CD14-positive monocyte (primary cell): ENCODE results near the gene NAGPA. TPM values are rescaled to one million over a fixed set of nuclear protein-coding genes. Genes with fewer than 3 reads are reported as not detected.

Experiments
- DNase-seq, 3 donors: peaks; one replicate each; pipeline ENCODE4 v3.0.0-alpha.2; 2011 to 2022
- H2AFZ ChIP-seq: 2 replicates; pipeline ENCODE4 v1.6.0; 2012; ENCODE audit warnings: mild to moderate bottlenecking, low read depth, low read length, inconsistent platforms; ENCODE audit not compliant: insufficient read depth, poor library complexity, severe bottlenecking
- H3K27ac ChIP-seq, 2 donors: 1 replicate in 1 of 2; 2 replicates in 1 of 2; pipeline ENCODE4 v1.5.1; 2012 to 2013; ENCODE audit warnings: low read length in 2 of 2, control low read depth in 1 of 2, inconsistent platforms in 1 of 2, low read depth in 1 of 2, mild to moderate bottlenecking in 1 of 2
- H3K27me3 ChIP-seq, 2 donors: one replicate each; pipeline versions ENCODE4 v1.6.0 to v1.6.1; 2011 to 2013; ENCODE audit warnings: low read length in 2 of 2; ENCODE audit not compliant: control insufficient read depth in 2 of 2, insufficient read depth in 2 of 2
- H3K36me3 ChIP-seq, 2 donors: replicated peaks in 1 of 2; 1 replicate in 1 of 2; 2 replicates in 1 of 2; pipeline versions ENCODE4 v1.5.1 to v1.6.1; 2012 to 2013; ENCODE audit warnings: low read length in 2 of 2, control low read depth in 1 of 2, inconsistent platforms in 1 of 2, mild to moderate bottlenecking in 1 of 2; ENCODE audit not compliant: insufficient read depth in 2 of 2, control insufficient read depth in 1 of 2
- H3K4me1 ChIP-seq, 2 donors: 1 replicate in 1 of 2; 2 replicates in 1 of 2; pipeline versions ENCODE4 v1.5.1 to v1.6.1; 2012 to 2013; ENCODE audit warnings: low read length in 2 of 2, control low read depth in 1 of 2, inconsistent platforms in 1 of 2, mild to moderate bottlenecking in 1 of 2, moderate library complexity in 1 of 2; ENCODE audit not compliant: insufficient read depth in 2 of 2, control insufficient read depth in 1 of 2
- H3K4me2 ChIP-seq: replicated peaks from 2 replicates; pipeline ENCODE3; 2012; ENCODE audit warnings: low read length, moderate library complexity, mild to moderate bottlenecking; ENCODE audit not compliant: poor library complexity, severe bottlenecking; ENCODE audit errors: extremely low read depth
- H3K4me3 ChIP-seq, 3 experiments: fragments of 200-600 bp in 1 of 3; sonication (generic) in 1 of 3; replicated peaks in 1 of 3; 1 replicate in 2 of 3; 2 replicates in 1 of 3; pipeline ENCODE4 v1.5.1; 2011 to 2013; ENCODE audit warnings: low read length in 3 of 3, mild to moderate bottlenecking in 3 of 3, control low read depth in 2 of 3, low read depth in 2 of 3, inconsistent platforms in 1 of 3, moderate library complexity in 1 of 3
- H3K79me2 ChIP-seq: 2 replicates; pipeline ENCODE4 v1.6.0; 2012; ENCODE audit warnings: mild to moderate bottlenecking, control low read depth, inconsistent platforms, low read length, moderate library complexity; ENCODE audit not compliant: insufficient read depth
- H3K9ac ChIP-seq: 2 replicates; pipeline ENCODE4 v1.6.0; 2017; ENCODE audit warnings: low read length, mild to moderate bottlenecking; ENCODE audit not compliant: insufficient read depth, poor library complexity, severe bottlenecking
- H3K9me3 ChIP-seq, 2 donors: replicated peaks in 1 of 2; 1 replicate in 1 of 2; 2 replicates in 1 of 2; pipeline versions ENCODE4 v1.5.1 to v1.6.1; 2012 to 2013; ENCODE audit warnings: low read length in 2 of 2, control low read depth in 1 of 2; ENCODE audit not compliant: control insufficient read depth in 1 of 2, insufficient read depth in 1 of 2
- H4K20me1 ChIP-seq: 2 replicates; pipeline ENCODE4 v1.6.0; 2012; ENCODE audit warnings: mild to moderate bottlenecking, low read length, control low read depth, moderate library complexity; ENCODE audit not compliant: insufficient read depth
- H3K27ac Mint-ChIP-seq, 7 donors: one replicate each; pipeline ENCODE4 v1.8.0; 2020; ENCODE audit warnings: mild to moderate bottlenecking in 7 of 7, mixed read lengths in 7 of 7, moderate library complexity in 6 of 7, inconsistent platforms in 2 of 7
- H3K27me3 Mint-ChIP-seq, 3 donors: one replicate each; pipeline ENCODE4 v1.8.0; 2021 to 2022; ENCODE audit warnings: low read depth in 3 of 3, mild to moderate bottlenecking in 3 of 3, mixed read lengths in 3 of 3, moderate library complexity in 3 of 3, inconsistent platforms in 1 of 3
- H3K36me3 Mint-ChIP-seq, 2 donors: one replicate each; pipeline ENCODE4 v1.8.0; 2020; ENCODE audit warnings: mixed read lengths in 2 of 2, inconsistent platforms in 1 of 2, mild to moderate bottlenecking in 1 of 2
- H3K4me1 Mint-ChIP-seq: one replicate; pipeline ENCODE4 v1.8.0; 2020; ENCODE audit warnings: mild to moderate bottlenecking, mixed read lengths
- H3K4me3 Mint-ChIP-seq, 2 donors: one replicate each; pipeline ENCODE4 v1.8.0; 2020; ENCODE audit warnings: mild to moderate bottlenecking in 2 of 2, mixed read lengths in 2 of 2, moderate library complexity in 1 of 2
- H3K9me3 Mint-ChIP-seq, 7 donors: one replicate each; pipeline ENCODE4 v1.8.0; 2020 to 2022; ENCODE audit warnings: mixed read lengths in 7 of 7, mild to moderate bottlenecking in 6 of 7, moderate library complexity in 6 of 7, inconsistent platforms in 2 of 7
- CTCF ChIP-seq: fragments of 200-600 bp; IDR thresholded peaks from one replicate; pipeline ENCODE4 v1.8.0; 2022; ENCODE audit warnings: antibody characterized with exemption, mild to moderate bottlenecking
- WGBS: methylation state at CpG from one replicate; pipeline ENCODE4 v1.1.5; 2013; ENCODE audit warnings: missing lambda C conversion rate; ENCODE audit not compliant: insufficient coverage; 5-methylcytosine and 5-hydroxymethylcytosine counted together
- intact Hi-C, 2 donors: fragments of 100-400 bp; cut with micrococcal nuclease; formaldehyde crosslinking; loops; one replicate each; pipeline versions ENCODE4 v1.15.0 to v1.15.1; 2023
- polyA plus RNA-seq, 3 donors: library from polyadenylated mRNA; depleted of rRNA in 1 of 3; unstranded in 2 of 3; stranded (reverse) in 1 of 3; fragments of 300-500 nt in 2 of 3; fragments of >200 nt in 1 of 3; fragmentation: Illumina TruSeq in 2 of 3; gene quantifications; 1 replicate in 2 of 3; 2 replicates in 1 of 3; pipeline ENCODE4 v1.2.3, GENCODE V29; 2012 to 2021

The NAGPA gene
- polyA plus RNA-seq, 3 donors = 44.1 to 51.5 (median 44.9) TPM

GRCh38 chr16:5071681-5072333, 38.1 kb upstream of the NAGPA start, which contains the start of gene ALG1:
ALG1 (plus strand) TSS chr16:5071843; CDS start chr16:5071850, 7 bp downstream.
- peak within 1 kb of the TSS; percentile 78 for H3K9ac ChIP-seq
- intact Hi-C loops = no loop called here
- H3K27ac ChIP-seq = peak within 1 kb of the TSS; percentile 71 to 91
- TF ChIP-seq CTCF = no peak
- peaks cover 0 to 3% (median 0%) of the 10 kb centered on the region in 7 donors for H3K9me3 Mint-ChIP-seq
- H3K4me3 Mint-ChIP-seq = peak within 1 kb of the TSS; percentile 98 to 99
- no peaks in the 10 kb centered on the region for H4K20me1 ChIP-seq
- H3K27ac Mint-ChIP-seq = peak within 1 kb of the TSS; percentile 90 to 96 (median 93)
- under 1% methylated on average over 53 of the region's 53 CpGs for WGBS
- peak within 1 kb of the TSS; percentile 57 to 83 (median 67) for H3K4me3 ChIP-seq
- H3K9me3 ChIP-seq = no peaks in the 10 kb centered on the region
- H3K4me1 ChIP-seq = peaks cover 16 to 20% of the 10 kb centered on the region in 2 donors
- peaks cover 14 to 27% of the 10 kb centered on the region in 2 donors for H3K36me3 ChIP-seq
- H3K36me3 Mint-ChIP-seq = peaks cover 23 to 24% of the 10 kb centered on the region in 2 donors
- H3K4me2 ChIP-seq = peak within 1 kb of the TSS; percentile 76
- H3K27me3 ChIP-seq = no peaks in the 10 kb centered on the region
- peaks cover 19% of the 10 kb centered on the region for H3K4me1 Mint-ChIP-seq
- peak; percentile 82 to 88 (median 86) for DNase-seq
- peak within 1 kb of the TSS; percentile 92 for H2AFZ ChIP-seq
- H3K79me2 ChIP-seq = peaks cover 9% of the 10 kb centered on the region
- H3K27me3 Mint-ChIP-seq = peaks cover 0 to 4% (median 0%) of the 10 kb centered on the region in 3 donors

GRCh38 chr16:5071341-5071680, 37.6 kb upstream of the NAGPA start:
- Mint-ChIP-seq H3K27ac (peak overlapping the region; percentile 90 to 96 (median 93)), H3K27me3 (peaks cover 0 to 4% (median 0%) of the 10 kb centered on the region in 3 donors), H3K4me1 (peaks cover 20% of the 10 kb centered on the region), H3K9me3 (peaks cover 0 to 3% (median 0%) of the 10 kb centered on the region in 7 donors), H3K36me3 (peaks cover 19 to 21% of the 10 kb centered on the region in 2 donors), H3K4me3 (peak overlapping the region; percentile 98 to 99)
- intact Hi-C loops = no loop called here
- Histone ChIP-seq H3K79me2 (peaks cover 9% of the 10 kb centered on the region), H3K27me3 (no peaks in the 10 kb centered on the region), H4K20me1 (no peaks in the 10 kb centered on the region), H3K36me3 (peaks cover 12 to 22% of the 10 kb centered on the region in 2 donors), H3K27ac (peak overlapping the region; percentile 71 to 91), H3K4me2 (peak overlapping the region; percentile 76), H3K4me3 (peak overlapping the region; percentile 57 to 83 (median 67)), H2AFZ (peak overlapping the region; percentile 92), H3K4me1 (peaks cover 16 to 20% of the 10 kb centered on the region in 2 donors), H3K9me3 (no peaks in the 10 kb centered on the region), H3K9ac (peak overlapping the region; percentile 78)
- DNase-seq = no peak
- TF ChIP-seq CTCF = no peak
- WGBS = 60% methylated on average over 2 of the region's 7 CpGs
